ENCODE results near the gene ATP1A4. TPM values are rescaled to one million over a fixed set of nuclear protein-coding genes. Genes with fewer than 3 reads are reported as not detected.

ATP1A4 gene
- total and polyA plus RNA-seq, 2 of the 8 experiments (the other 6 are each of a cell fraction or from before 2014, with no cell fraction given), result 0.48 to 0.61 TPM

DNA sequence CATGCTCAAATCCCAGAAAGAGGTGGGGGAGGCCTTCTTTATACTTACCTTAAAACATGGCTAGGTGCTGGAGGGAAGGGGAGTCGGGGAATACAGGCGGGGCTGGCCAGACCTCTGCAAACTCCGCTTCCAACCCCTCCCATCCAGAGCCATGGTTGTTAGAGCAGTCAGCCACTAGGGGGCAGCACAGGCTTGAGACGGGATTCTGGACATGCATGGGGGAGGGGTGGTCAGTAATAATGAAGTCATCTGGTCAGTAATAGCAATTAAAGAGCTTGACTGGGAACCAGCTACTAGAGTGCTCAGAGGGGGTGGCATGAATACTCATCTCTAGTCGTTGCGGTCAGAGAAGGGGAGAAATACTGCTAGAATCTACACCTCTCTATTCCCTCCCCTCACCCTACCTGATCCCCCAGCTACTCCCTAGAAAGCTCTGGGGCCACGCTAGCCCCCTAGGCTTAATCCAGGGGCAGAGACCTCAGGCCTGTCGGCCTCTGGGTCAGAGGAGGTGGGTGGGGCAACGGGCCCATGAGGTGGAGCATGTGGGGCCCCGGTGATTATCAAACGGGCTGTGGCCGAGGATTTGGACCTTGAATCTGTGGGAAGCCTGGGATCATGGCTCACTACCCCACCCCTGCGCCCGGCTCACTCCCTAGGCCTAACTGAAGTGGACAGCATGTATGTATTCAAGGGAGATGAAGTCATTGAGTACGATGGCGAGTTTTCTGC, 41.9 kb downstream of the ATP1A4 start (continued):
- TF ChIP-seq TEAD4 (IDR thresholded peaks at IDR 0.05; ENCODE audit: low read depth, low read length) (no peak), CREB1 (IDR thresholded peaks at IDR 0.05) (no peak; the same call in 1 of the 2 replicates), EP300 (IDR thresholded peaks at IDR 0.05; ENCODE audit: borderline replicate concordance in 1 of 2, low read depth in 2 of 2, low read length in 2 of 2) (no peak), YY1 (IDR thresholded peaks at IDR 0.05; ENCODE audit: low read depth, low read length) (peak; percentile 75; the same call in 1 of the 2 replicates), EZH2 (IDR thresholded peaks at IDR 0.05; ENCODE audit: low read depth, low read length, severe bottlenecking) (no peak), TCF12 (IDR thresholded peaks at IDR 0.05; ENCODE audit: low read depth, low read length) (no peak), JUND (IDR thresholded peaks at IDR 0.05; ENCODE audit: low read length) (peak; percentile 85), SIX5 (IDR thresholded peaks at IDR 0.05; ENCODE audit: low read depth, low read length) (no peak), SP2 (IDR thresholded peaks at IDR 0.05; ENCODE audit: low read length) (no peak), BRCA1 (IDR thresholded peaks at IDR 0.05; ENCODE audit: low read depth, low read length) (no peak), HDAC2 (IDR thresholded peaks at IDR 0.05; ENCODE audit: borderline replicate concordance in 1 of 2, low read depth in 2 of 2, low read length in 2 of 2) (no peak), JUN (IDR thresholded peaks at IDR 0.05; ENCODE audit: low read depth, low read length) (peak; percentile 65; the same call in 1 of the 2 replicates), ZNF274 (IDR thresholded peaks at IDR 0.05; ENCODE audit: borderline replicate concordance, extremely low read depth, low read length) (no peak), RNF2 (IDR thresholded peaks at IDR 0.05; ENCODE audit: borderline replicate concordance, low read depth, low read length, missing control alignments, poor library complexity, severe bottlenecking) (no peak), SIN3A (conservative IDR thresholded peaks at IDR 0.05 in 1 of 2, IDR thresholded peaks at IDR 0.05 in 1 of 2; ENCODE audit: low read depth in 1 of 2, low read length in 2 of 2) (peak; percentile 32 to 67; a peak in 1 of 4 replicates), ASH2L (IDR thresholded peaks at IDR 0.05; ENCODE audit: low read length) (peak; percentile 81), KDM4A (IDR thresholded peaks at IDR 0.05; ENCODE audit: low read depth, low read length, severe bottlenecking) (no peak), CEBPB (IDR thresholded peaks at IDR 0.05; ENCODE audit: low read depth, low read length) (no peak), SIRT6 (IDR thresholded peaks at IDR 0.05; ENCODE audit: low read length) (no peak)
- TF ChIP-seq, protein P1, sequence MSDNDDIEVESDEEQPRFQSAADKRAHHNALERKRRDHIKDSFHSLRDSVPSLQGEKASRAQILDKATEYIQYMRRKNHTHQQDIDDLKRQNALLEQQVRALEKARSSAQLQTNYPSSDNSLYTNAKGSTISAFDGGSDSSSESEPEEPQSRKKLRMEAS (IDR thresholded peaks at IDR 0.05), result peak; percentile 43; the same call in 1 of the 2 replicates
- TF ChIP-seq, protein P2, sequence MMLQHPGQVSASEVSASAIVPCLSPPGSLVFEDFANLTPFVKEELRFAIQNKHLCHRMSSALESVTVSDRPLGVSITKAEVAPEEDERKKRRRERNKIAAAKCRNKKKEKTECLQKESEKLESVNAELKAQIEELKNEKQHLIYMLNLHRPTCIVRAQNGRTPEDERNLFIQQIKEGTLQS (IDR thresholded peaks at IDR 0.05; ENCODE audit: insufficient read depth, low read depth, low read length), result no peak
- TF ChIP-seq, protein P3, sequence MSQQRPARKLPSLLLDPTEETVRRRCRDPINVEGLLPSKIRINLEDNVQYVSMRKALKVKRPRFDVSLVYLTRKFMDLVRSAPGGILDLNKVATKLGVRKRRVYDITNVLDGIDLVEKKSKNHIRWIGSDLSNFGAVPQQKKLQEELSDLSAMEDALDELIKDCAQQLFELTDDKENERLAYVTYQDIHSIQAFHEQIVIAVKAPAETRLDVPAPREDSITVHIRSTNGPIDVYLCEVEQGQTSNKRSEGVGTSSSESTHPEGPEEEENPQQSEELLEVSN (IDR thresholded peaks at IDR 0.05), result no peak
